ENCODE measurements around the gene SRD5A2. TPM values are rescaled to one million over a fixed set of nuclear protein-coding genes. Genes with fewer than 3 reads are reported as not detected.

Gene SRD5A2
- total RNA-seq, 1 donor from 2014 or later = not detected

DNA sequence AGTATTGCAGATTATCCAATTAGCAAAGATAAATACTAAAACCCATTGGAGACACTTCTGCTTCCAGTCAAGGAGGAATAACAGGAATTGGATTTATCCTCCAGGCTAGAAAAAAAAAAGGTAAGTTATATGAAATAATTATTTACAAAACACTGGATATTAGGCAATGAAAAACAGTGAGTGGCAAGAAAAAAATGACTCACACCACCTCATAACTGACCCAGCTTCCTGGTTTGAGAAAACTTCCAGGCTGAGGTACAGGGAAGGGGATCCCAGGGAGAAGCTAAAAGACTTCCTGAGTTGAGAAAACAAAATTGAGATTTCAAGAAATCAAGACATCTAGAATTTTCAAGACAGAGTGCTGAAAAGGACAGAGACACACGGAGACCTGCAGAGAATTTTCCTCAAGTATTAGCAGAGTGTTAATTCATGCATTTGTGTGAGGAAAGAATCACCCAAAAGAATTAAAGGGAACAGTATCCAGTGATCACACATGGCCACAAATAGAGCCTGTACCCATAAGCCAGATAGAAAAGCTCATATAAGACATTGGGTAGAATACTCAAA lies 17.4 kb downstream of the SRD5A2 start:
- Mint-ChIP-seq H3K27me3 (peaks cover 7% of the 10 kb centered on the region), H3K4me3 (no peak overlapping the region), H3K27ac (no peak overlapping the region), H3K36me3 (ENCODE audit: low read depth) (no peaks in the 10 kb centered on the region), H3K4me1 (no peaks in the 10 kb centered on the region), H3K9me3 (no peaks in the 10 kb centered on the region)
- ChIA-PET POLR2A (no interaction called here), CTCF (no interaction called here)
- TF ChIP-seq, protein P1, sequence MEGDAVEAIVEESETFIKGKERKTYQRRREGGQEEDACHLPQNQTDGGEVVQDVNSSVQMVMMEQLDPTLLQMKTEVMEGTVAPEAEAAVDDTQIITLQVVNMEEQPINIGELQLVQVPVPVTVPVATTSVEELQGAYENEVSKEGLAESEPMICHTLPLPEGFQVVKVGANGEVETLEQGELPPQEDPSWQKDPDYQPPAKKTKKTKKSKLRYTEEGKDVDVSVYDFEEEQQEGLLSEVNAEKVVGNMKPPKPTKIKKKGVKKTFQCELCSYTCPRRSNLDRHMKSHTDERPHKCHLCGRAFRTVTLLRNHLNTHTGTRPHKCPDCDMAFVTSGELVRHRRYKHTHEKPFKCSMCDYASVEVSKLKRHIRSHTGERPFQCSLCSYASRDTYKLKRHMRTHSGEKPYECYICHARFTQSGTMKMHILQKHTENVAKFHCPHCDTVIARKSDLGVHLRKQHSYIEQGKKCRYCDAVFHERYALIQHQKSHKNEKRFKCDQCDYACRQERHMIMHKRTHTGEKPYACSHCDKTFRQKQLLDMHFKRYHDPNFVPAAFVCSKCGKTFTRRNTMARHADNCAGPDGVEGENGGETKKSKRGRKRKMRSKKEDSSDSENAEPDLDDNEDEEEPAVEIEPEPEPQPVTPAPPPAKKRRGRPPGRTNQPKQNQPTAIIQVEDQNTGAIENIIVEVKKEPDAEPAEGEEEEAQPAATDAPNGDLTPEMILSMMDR (IDR thresholded peaks at IDR 0.05) = no peak
- DNase-seq (no peak), ATAC-seq (ENCODE audit: low read depth) (no peak)
- intact Hi-C loops (cut with micrococcal nuclease) = no loop called here

DNA sequence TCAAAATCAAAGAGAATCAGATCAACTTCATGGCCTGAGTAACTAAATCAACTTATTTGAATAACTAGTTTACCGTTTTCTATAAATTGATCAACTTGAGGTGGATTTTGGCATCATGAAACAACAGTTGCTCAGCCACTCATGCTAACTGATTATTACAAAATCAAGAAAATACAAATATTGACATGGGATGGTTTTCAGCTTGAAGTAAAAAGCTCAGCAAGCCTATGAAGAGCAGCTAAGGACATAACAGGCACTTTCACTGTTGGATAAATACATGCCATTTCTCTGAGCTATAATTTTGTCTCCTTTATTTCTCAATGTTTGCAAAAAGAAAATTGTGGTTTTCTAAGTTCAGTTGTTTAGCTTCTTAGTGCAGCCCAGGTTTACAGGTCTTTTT lies 18.9 kb downstream of the SRD5A2 start:
- ATAC-seq (ENCODE audit: low read depth) (no peak), DNase-seq (no peak)
- TF ChIP-seq, protein P1 (IDR thresholded peaks at IDR 0.05) = no peak
- Mint-ChIP-seq H3K27me3 (peaks cover 8% of the 10 kb centered on the region), H3K9me3 (no peaks in the 10 kb centered on the region), H3K27ac (no peak overlapping the region), H3K4me3 (no peak overlapping the region), H3K4me1 (no peaks in the 10 kb centered on the region), H3K36me3 (ENCODE audit: low read depth) (no peaks in the 10 kb centered on the region)
- intact Hi-C loops (cut with micrococcal nuclease) = no loop called here
- ChIA-PET CTCF (no interaction called here), POLR2A (no interaction called here)

DNA sequence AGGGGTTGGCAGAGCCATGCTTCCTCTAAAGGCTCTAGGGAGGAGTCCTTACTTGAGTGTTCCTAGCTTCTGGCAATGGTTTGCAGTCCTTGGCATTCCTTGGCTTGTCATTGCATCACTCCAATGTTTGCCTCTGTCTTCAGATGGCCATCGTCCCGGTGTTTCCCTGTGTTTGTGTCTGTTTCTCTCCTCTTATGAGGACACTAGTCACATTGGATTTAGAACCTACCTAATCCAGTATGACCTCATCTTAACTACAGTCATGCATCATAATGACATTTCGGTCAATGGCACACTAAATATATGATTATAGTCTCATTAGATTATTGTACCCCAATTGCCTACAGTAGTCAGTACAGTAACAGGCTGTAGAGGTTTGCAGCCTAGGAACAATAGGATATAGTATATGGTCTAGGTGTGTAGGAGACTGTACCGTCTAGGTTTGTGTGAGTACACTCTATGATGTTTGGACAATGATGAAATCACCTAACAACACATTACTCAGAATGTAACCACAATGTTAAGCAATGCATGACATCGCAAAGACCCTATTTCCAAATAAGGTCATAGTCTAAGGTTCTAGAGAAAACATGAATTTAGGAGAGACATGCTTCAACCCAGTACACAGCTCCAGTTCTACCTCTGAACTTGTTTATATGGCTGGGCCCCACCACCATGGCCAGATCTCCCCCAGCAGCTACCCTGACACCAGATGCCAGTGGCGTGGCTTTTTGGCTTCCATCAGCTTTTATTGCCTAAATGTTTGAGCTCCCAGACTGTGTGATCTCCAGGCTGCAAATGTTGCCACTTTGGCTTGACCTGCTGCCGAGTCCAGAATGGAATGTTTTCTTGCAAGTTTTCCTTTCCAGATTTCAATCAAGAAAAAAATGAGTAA lies 22.1 kb downstream of the SRD5A2 start:
- H3K36me3 Mint-ChIP-seq (ENCODE audit: low read depth) = no peaks in the 10 kb centered on the region
- no peaks in the 10 kb centered on the region for H3K4me1 Mint-ChIP-seq
- TF ChIP-seq, protein P1 (IDR thresholded peaks at IDR 0.05) = no peak
- H3K27me3 Mint-ChIP-seq = peaks cover 11% of the 10 kb centered on the region
- intact Hi-C loops (cut with micrococcal nuclease) = no loop called here
- ChIA-PET CTCF (no interaction called here), POLR2A (no interaction called here)
- ATAC-seq (ENCODE audit: low read depth) = no peak
- H3K27ac Mint-ChIP-seq = no peak overlapping the region
- no peak overlapping the region for H3K4me3 Mint-ChIP-seq
- peaks cover 8% of the 10 kb centered on the region for H3K9me3 Mint-ChIP-seq
- DNase-seq = no peak

DNA sequence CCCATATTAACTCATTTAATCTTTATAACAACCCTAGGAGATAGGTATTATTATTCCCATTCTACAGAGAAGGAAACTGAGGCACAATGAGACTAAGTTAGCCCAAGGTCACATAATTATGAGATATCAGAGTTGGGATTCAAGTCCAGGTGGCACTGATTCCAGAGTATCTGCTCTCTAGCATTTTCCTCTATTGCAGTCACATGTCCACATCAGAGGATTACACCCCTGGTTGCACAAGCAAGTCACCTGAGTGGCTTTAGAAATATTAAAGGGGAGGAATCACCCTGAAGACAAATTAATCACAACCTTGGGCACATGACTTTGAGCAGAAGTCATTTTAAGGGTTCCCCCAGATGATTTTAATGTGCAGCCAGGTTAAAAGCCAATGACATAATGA lies 23.8 kb downstream of the SRD5A2 start:
- no peaks in the 10 kb centered on the region for H3K36me3 Mint-ChIP-seq (ENCODE audit: low read depth)
- DNase-seq (no peak), ATAC-seq (ENCODE audit: low read depth) (no peak)
- ChIA-PET POLR2A (no interaction called here), CTCF (no interaction called here)
- TF ChIP-seq, protein P1 (IDR thresholded peaks at IDR 0.05) = no peak
- H3K9me3 Mint-ChIP-seq = peaks cover 23% of the 10 kb centered on the region
- no peak overlapping the region for H3K27ac Mint-ChIP-seq
- intact Hi-C loops (cut with micrococcal nuclease) = no loop called here
- no peak overlapping the region for H3K4me3 Mint-ChIP-seq
- H3K27me3 Mint-ChIP-seq = peaks cover 5% of the 10 kb centered on the region
- H3K4me1 Mint-ChIP-seq = no peaks in the 10 kb centered on the region

DNA sequence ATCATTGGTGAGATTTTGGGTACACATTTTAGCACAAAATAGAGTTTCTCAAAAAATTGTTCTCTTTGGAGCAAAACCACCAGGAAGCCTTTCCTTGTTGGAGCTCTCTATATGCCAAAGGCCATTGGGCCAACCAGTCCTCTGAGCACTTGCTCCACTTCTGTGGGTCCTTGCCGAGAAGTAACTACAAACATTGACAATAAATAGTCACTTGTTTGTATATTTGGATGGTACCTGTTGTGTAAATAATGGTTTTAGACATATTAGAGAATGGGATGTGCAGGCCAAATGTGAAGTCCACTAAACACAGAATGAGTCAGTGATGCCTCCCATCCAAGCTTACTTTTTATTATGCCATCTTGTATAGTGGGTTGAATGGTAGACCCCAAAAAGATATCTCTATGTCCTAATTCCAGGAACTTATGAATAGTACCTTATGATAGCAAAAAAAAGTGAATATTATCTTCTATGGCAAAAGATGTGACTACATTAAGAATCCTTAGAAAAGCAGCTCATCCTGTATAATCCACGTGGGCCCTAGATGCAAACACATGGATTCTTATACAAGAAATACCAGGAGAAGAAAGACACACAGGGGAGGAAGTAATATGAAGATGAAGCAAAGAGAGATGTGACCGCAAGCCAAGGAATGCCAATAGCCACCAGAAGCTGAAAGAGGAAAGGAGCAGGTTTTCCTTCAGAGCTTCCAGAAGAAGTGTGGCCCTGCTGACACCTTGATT lies 24.6 kb downstream of the SRD5A2 start:
- DNase-seq (no peak), ATAC-seq (ENCODE audit: low read depth) (no peak)
- TF ChIP-seq, protein P1 (IDR thresholded peaks at IDR 0.05) = no peak
- H3K4me3 Mint-ChIP-seq = no peak overlapping the region
- intact Hi-C loops (cut with micrococcal nuclease) = no loop called here
- ChIA-PET POLR2A (no interaction called here), CTCF (no interaction called here)
- H3K36me3 Mint-ChIP-seq (ENCODE audit: low read depth) = no peaks in the 10 kb centered on the region
- peaks cover 5% of the 10 kb centered on the region for H3K27me3 Mint-ChIP-seq
- H3K4me1 Mint-ChIP-seq = no peaks in the 10 kb centered on the region
- peaks cover 26% of the 10 kb centered on the region for H3K9me3 Mint-ChIP-seq
- H3K27ac Mint-ChIP-seq = no peak overlapping the region
